Urothelium cell line (cell line): Measurements from ENCODE around the gene MECR.

Source experiments
- DNase-seq: peaks from one replicate; pipeline ENCODE4 v3.0.0; 2011; ENCODE audit warnings: low spot score, mixed read lengths
- FAIRE-seq: peaks from 2 replicates; lab custom pipeline; 2011; peaks lifted over from hg19 to GRCh38; lab: Jason Lieb, UNC

The MECR gene

DNA sequence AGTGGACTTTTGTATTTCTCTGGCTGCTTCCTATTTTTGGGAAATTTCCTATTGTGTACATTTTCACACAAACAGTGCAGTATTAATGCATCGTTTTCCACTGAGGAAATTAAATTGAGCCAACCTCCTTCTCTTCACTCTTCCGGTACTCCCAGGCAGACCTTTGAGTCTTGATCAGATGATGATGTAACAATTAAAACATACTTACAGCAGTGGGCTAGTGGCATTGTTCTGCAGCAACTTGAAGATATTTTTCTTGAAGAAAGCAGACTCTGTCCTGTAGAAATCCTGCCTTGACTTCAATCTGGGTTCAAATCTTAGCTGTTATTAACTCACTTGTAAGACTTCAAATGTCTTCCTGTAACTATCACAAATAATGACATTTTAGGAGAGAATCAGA is 88.0 kb downstream of the MECR start:
- DNase-seq (no peak), FAIRE-seq (no peak)
